CD4-positive, alpha-beta T cell treated with Interleukin-1 beta for 1 hour (primary cell): ENCODE data around the gene ITGB3.
"Not testable (repeated sequence)": the region's sequence is repeated elsewhere in the genome, so short reads cannot be mapped to it uniquely, and the experiment has no call there.

Experiments
- DNase-seq, 2 donors: peaks; one replicate each; pipeline ENCODE4 v3.0.0-alpha.2; 2020 to 2022

ITGB3 gene

DNA sequence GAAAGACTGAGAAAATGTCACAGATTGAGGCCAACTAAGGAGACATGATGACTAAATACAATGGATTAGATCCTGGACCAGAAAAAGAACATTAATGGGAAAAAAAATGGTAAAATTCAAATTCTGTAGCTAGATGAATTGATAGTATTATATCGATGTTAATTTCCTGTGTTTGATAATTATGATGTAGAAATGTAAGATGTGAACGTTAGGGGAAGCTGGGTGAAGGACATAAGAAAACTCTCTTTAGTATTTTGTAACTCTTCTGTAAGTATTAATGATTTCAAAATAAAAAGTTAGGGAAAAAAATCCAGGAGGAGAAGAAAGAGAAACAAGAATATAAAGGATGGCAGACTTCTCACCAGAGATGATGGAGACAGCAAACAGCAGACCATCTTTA, 2.8 kb upstream of the ITGB3 start:
- no peak for DNase-seq

- DNase-seq = no peak
Observed at GRCh38 chr17:47251421-47251940, 2.1 kb upstream of the ITGB3 start.

DNA sequence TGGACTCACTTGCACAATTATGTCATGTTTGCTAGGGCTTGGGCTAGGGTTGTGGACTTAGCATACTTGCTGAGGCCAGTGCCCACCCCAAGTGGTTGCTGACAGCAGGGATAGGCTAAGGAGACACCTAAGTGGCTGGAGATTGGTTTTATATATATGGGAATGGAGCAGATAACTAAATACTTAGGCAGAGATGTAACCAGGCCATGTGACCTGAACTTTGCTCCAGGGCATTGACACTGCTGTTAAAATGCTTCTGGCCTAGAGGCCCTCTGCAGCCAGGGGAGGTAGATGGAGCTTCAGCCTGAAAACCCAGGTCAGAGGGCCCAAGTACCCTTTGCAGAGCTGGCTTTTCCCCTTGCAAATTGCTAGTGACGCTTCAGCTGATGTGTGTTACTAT, 1.4 kb upstream of the ITGB3 start:
- no peak for DNase-seq

GRCh38 chr17:47252766-47253512, 688 bp upstream of the ITGB3 start:
- no peak for DNase-seq

GRCh38 chr17:47254403-47254943, 846 bp downstream of the ITGB3 start:
- no peak for DNase-seq

DNA sequence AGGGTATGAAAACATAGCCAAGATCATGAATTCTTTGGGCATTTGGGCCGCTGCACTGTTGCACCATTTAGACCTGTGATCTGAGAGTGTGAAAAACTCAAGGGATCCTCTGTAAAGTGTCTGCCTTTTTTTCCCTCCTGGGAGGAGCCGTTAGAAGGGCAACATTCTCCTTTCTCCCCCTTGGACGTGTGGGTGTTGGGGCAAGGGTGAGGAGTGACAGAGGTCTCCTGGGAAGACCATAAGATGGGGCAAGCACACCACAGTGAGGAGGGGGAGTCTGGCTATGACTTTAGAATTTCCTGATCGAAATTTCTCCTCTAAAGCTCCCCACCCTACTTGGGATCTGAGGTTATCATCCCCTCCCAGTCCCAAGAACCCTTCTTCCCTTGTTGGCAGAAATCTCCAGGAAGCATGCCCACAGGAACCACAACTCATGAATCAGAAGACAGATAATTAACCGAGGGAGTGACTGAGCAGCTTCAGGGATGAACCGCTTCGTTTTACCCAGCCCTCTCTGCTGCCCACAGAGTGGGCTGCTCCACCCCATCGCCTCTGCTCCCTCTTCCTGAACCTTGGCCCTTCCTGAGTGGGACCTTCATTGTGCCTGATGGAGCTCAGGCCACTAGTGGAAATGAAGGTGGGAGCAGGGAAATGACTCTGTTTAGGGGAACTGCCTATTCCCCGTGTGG, 4.2 kb downstream of the ITGB3 start:
- no peak for DNase-seq

DNA sequence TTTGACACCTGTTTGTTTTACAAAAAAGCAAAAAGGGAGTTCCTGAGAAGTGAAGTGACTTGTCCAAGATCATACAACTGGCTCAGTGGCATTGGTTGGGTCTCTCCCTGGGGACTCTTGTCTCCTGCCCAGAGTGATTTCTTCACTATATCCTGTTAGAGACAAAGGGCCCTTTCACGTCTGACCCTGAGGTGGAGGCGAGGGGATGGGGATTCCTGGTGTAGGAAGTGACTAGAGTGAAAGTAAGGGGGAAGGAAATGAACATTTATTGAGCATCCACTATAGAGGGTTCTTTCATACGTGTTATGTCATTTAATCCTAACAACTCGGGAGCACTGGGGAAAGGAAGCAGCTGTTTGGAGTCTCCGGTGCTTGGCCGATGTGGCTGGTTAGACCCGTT, 9.0 kb downstream of the ITGB3 start:
- no peak for DNase-seq

- no peak for DNase-seq
Observed at GRCh38 chr17:47264166-47264565, 10.5 kb downstream of the ITGB3 start.

DNA sequence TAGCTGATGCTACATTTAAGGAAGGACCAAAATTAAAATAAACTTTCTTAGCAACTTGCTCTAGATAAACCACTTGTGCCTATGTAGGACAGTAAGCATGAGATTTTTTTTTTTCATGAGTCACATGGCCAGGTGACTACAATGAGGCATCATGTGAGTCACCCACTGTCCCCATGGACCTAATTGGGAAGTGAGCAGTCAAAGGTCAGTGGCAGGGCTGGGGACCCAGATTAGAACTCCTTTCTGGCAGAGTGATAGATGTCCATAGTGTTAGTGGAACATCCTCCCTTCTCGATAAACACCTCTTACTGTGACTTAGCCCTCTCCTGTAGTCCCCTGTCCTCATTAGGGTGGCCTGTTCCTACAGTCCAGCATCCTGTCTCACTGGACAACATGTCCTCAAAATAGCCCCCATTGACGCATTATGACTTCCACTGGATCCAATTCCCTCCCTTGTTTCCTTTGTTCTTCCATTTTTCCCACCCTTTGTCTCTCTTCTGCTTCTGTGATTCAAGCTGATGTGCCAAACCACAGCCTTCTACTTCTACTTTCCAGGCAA, 12.4 kb downstream of the ITGB3 start:
- peak in 1 of 2 donors; percentile 25 for DNase-seq

DNA sequence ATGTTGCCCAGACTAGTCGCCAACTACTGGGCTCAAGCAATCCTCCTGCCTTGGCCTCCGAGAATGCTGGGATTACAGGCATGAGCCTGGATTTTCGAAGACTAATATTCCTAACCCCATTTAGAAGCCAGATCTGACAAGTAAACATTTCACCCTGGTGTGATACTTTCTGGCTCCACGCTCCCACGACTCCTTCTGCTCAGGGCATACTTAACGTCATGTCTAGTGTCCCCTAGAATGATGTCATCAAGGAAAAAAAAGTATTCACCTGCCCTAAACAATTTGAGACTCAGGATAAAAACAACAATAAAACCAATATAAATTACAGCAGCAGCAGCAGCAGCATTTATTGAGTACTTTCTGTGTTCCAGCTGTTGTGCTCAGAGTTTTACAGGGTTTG, 13.2 kb downstream of the ITGB3 start:
- DNase-seq = no peak

DNA sequence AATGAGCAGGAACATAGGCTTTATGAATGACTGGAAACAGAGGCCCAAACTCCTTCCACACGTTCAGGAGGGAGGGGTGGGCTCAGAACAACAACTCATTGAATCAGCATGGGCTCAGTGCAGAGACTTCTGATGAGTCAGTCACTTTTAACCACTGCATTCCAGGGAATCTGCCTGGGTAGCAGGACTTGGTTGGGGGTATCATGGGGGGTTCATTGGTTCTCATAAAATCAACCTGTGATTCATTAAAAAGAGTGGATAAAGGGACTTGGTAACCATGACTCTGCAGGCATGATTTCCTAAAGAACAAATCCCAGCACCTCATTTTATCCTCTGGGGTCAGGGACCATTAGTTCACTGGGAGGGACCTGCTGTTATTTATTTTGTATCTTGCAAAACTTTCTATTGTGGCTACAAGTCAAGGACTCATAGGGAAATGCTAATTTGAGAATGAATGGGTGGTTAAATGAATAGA, 13.8 kb downstream of the ITGB3 start:
- DNase-seq = no peak

DNA sequence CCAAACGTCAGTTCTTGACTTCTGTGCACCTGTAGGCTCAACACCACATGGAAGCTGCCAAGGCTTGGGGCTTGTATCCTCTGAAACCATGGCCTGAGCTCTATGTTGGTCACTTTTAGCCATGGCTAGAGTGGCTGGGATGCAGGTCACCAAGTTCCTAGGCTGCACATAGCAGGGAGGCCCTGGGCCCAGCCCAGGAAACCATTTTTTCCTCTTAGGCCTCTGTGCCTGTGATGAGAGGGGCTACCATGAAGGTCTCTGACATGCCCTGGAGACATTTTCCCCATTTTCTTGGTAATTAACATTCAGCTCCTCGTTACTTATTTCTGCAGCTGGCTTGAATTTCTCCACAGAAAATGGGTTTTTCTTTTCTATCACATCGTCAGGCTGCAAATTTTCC, 15.3 kb downstream of the ITGB3 start:
- not testable (repeated sequence) for DNase-seq

GRCh38 chr17:47269561-47270280, 16.1 kb downstream of the ITGB3 start:
- DNase-seq = not testable (repeated sequence)

DNA sequence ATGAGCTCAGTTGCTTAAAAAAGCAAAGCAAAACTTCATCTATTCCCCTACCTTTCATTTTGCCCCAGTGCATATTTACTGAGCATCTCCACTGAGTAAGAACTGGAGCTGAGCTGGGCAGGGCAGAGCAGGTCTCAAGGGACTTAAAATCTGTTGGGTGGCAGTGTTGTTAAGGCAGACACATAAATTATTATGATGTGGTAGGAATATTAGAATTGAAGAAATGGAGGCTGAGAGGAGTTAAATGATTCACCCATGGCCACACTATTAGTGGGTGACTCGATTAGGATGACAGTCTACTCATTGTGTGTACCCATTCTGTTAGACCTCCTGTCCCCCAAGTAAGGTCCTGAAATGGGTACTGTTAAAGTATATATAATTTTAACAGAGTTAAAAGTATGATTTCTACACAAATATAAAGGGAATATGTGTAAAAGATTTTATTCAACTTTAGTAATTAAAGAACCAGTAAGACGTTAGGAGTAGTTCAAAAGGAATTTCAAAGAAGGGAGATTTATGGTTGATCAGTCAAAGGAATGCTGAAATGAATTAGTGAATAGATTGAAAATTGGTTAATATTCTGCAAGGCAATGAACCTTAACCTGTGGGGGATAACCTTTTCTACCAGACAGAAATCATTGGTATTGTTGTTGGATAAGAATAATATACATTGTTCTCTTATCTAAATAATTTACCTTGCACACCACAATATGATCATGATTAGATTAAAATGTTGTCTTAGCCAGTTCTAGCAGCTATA, 17.5 kb downstream of the ITGB3 start:
- no peak for DNase-seq

DNA sequence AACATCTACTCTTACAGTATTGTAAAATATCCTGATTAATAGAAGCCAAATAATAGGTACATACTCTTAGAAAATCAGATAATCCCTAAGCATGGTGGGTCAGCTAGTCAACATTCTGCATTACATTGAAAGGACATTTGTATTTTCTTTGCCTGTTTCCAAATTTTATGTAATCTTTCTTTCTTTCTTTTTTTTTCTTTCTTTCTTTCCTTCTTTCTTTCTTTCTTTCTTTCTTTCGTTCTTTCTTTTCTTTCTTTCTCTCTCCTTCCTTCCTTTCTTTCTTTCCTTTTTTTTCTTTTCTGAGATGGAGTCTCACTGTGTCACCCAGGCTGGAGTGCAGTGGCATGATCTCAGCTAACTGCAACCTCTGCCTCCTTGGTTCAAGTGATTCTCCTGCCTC, 18.9 kb downstream of the ITGB3 start:
- DNase-seq = no peak

DNA sequence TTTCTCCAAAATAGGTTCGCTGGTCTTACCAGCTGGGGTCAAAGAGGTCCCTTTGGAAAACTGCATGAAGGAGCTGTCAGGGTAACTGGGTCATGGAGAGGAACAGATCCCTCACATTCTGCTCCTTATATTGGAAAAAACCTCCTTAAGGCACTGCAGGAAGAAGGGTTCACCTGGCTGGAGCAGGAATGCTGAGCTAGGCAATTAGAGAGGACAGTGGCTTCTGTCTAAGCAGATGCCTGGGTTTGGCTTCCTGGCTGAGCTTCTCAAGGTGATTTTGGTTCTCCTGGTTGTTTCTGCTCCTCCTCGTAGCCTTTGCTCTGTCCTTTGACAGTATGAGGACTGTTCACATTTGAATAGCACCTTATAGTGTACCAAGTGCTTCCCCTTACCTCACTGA, 19.6 kb downstream of the ITGB3 start:
- no peak for DNase-seq

DNA sequence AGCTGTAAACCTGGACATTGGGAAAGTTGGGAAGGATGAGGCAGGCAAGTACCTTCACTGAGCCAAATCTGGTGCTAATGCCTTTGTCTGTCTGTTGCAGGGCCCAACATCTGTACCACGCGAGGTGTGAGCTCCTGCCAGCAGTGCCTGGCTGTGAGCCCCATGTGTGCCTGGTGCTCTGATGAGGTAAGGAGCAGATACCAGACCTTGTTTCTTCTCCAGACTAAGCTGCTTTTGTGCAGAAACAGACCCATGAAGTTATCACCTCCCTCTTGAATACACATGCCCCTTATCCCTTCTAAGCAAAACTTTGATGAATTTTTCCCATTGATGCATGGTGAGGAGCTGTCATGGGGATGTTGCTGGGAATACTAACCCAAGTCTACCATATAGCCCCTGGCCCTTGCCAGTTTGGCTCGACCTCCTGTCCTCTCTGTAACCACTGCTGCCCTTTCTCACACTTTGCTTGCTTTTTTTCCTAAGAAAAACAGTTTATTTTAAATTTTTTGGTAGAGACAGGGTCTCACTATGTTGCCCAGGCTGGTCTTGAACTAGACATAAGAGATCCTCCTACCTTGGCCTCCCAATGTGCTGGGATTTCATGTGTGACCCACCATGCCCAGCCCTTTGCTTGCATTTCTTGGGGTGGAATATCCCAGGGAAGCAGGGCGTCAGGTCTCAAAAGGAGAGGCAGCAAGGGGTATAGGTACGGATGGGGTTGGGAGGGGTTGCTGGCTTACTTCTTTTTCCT, 20.9 kb downstream of the ITGB3 start:
- DNase-seq = no peak

- no peak for DNase-seq
Observed at GRCh38 chr17:47275245-47275984, 21.8 kb downstream of the ITGB3 start.

DNA sequence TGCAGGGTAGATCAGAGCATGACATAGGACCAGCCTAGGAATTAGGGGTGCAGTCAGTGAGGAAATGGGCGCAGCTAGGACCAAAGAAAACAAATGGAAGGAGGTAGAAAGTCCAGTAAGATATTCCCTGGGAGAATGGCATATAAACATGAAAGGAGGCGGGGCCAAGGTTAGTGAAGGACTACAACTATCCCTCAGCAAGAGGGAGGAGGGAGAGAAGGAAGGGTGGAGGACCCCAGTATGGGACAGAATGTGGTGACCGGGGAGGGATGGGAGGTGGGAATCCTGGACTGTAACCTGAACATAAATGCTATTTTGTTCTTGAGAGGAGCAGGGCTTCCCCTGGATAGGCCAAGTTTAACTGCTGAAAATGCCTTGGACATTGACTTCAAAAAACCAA, 22.8 kb downstream of the ITGB3 start:
- DNase-seq = no peak

DNA sequence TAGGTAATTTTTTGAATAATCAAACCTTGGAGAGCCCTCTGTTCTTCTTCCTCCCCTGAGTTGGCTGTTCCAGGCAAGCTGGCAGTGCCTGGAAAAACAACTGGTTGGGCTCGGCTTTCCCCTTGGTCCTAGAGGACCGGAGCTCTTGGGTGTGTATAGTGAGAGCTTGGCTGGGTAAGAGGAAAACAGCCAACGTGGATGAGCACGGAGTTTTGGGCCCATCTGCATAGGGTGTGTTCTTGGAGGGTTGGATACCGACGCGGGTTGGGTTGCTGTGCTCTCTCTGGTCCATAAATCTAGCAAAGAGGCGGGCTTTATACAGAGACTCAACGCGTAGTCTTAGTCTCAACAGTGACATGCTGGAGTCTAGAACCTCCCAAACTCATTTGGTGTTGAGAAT, 23.2 kb downstream of the ITGB3 start:
- no peak for DNase-seq

GRCh38 chr17:47277921-47278320, 24.3 kb downstream of the ITGB3 start:
- no peak for DNase-seq
